Fibroblast of the aortic adventitia (primary cell): ENCODE data around the gene MYO1B. TPM values are rescaled to one million over a fixed set of nuclear protein-coding genes. Genes with fewer than 3 reads are reported as not detected.

ENCODE experiments used
- DNase-seq: peaks from one replicate; pipeline ENCODE4 v3.0.0-alpha.2; 2010; ENCODE audit warnings: low read depth
- H3K4me3 ChIP-seq: 2 replicates; pipeline ENCODE4 v1.5.1; 2011; ENCODE audit warnings: low read depth, mild to moderate bottlenecking, control low read depth, low read length, moderate library complexity
- CTCF ChIP-seq: IDR thresholded peaks from 2 replicates; pipeline ENCODE4 v1.5.1; 2011; ENCODE audit warnings: mild to moderate bottlenecking, low read length, control low read depth, inconsistent platforms; ENCODE audit not compliant: insufficient read depth
- total RNA-seq: library from RNA; depleted of rRNA; stranded (reverse); fragments of >200 nt; gene quantifications from 2 replicates; pipeline ENCODE4 v1.2.3, GENCODE V29; 2012; ENCODE audit warnings: low replicate concordance

MYO1B gene
- 75.3 and 103 TPM in 2 replicates for total RNA-seq

- peak; percentile 57 for DNase-seq
- peak; percentile 37 for TF ChIP-seq CTCF
- peak within 1 kb of the TSS; percentile 84 for H3K4me3 ChIP-seq
Measured at GRCh38 chr2:191245046-191245868, at the start of gene MYO1B. Gene MYO1B, plus strand, starts transcription at chr2:191245404. Its CDS starts 31,492 bp downstream, at chr2:191276896.

- no peak for DNase-seq
- no peak overlapping the region for H3K4me3 ChIP-seq
- TF ChIP-seq CTCF = no peak
Measured at GRCh38 chr2:191197096-191197495, 48.1 kb upstream of the MYO1B start.

- DNase-seq = no peak
- no peak for TF ChIP-seq CTCF
Measured at GRCh38 chr2:191198271-191198670, 46.9 kb upstream of the MYO1B start.

GRCh38 chr2:191199929-191200512 is 45.2 kb upstream of the MYO1B start:
- no peak for TF ChIP-seq CTCF
- no peak for DNase-seq
- H3K4me3 ChIP-seq = no peak overlapping the region

More at GRCh38 chr2:191198271-191198670, 46.9 kb upstream of the MYO1B start:
- no peak overlapping the region for H3K4me3 ChIP-seq

GRCh38 chr2:191200910-191201309 is 44.3 kb upstream of the MYO1B start:
- no peak overlapping the region for H3K4me3 ChIP-seq
- DNase-seq = no peak
- no peak for TF ChIP-seq CTCF

GRCh38 chr2:191202209-191202721 is 42.9 kb upstream of the MYO1B start:
- no peak for TF ChIP-seq CTCF
- peak; percentile 88 for DNase-seq
- H3K4me3 ChIP-seq = no peak overlapping the region
